Measurements from ENCODE around the gene RSU1.
A peak's percentile ranks its signal among the peaks of the same experiment; 100 is the strongest.
"Not testable (repeated sequence)": the region's sequence is repeated elsewhere in the genome, so short reads cannot be mapped to it uniquely, and the experiment has no call there.

RSU1 gene

GRCh38 chr10:16817125-16818019, at the start of gene RSU1:
Gene RSU1, minus strand, starts transcription at chr10:16817424. Its CDS starts 343 bp downstream, at chr10:16817081.
- peak; percentile 100 for DNase-seq

- no peak for DNase-seq
Observed at GRCh38 chr10:16866541-16867275, 49.5 kb upstream of the RSU1 start.

GRCh38 chr10:16865766-16866165, 48.5 kb upstream of the RSU1 start:
- no peak for DNase-seq

- no peak for DNase-seq
Observed at GRCh38 chr10:16863766-16864165, 46.5 kb upstream of the RSU1 start.

- no peak for DNase-seq
Observed at GRCh38 chr10:16857419-16857818, 40.2 kb upstream of the RSU1 start.

- DNase-seq: no peak
Observed at GRCh38 chr10:16856567-16856966, 39.3 kb upstream of the RSU1 start.

- DNase-seq: no peak
Observed at GRCh38 chr10:16856092-16856491, 38.9 kb upstream of the RSU1 start.

- no peak for DNase-seq
Observed at GRCh38 chr10:16854623-16855022, 37.4 kb upstream of the RSU1 start.

GRCh38 chr10:16853809-16854208, 36.6 kb upstream of the RSU1 start:
- no peak for DNase-seq

- DNase-seq: no peak
Observed at GRCh38 chr10:16853201-16853600, 36.0 kb upstream of the RSU1 start.

GRCh38 chr10:16852624-16853023, 35.4 kb upstream of the RSU1 start:
- no peak for DNase-seq

GRCh38 chr10:16848562-16849154, 31.4 kb upstream of the RSU1 start:
- no peak for DNase-seq

- DNase-seq: no peak
Observed at GRCh38 chr10:16847644-16848043, 30.4 kb upstream of the RSU1 start.

- no peak for DNase-seq
Observed at GRCh38 chr10:16845248-16845647, 28.0 kb upstream of the RSU1 start.

- no peak for DNase-seq
Observed at GRCh38 chr10:16843252-16843870, 26.1 kb upstream of the RSU1 start.

GRCh38 chr10:16835228-16835627, 18.0 kb upstream of the RSU1 start:
- peak; percentile 23 for DNase-seq

- DNase-seq: no peak
Observed at GRCh38 chr10:16832351-16833080, 15.3 kb upstream of the RSU1 start.

- DNase-seq: no peak
Observed at GRCh38 chr10:16828701-16829175, 11.5 kb upstream of the RSU1 start.

GRCh38 chr10:16828114-16828568, 10.9 kb upstream of the RSU1 start:
- peak; percentile 51 for DNase-seq

- not testable (repeated sequence) for DNase-seq
Observed at GRCh38 chr10:16827474-16827873, 10.2 kb upstream of the RSU1 start.

GRCh38 chr10:16822726-16823360, 5.6 kb upstream of the RSU1 start:
- DNase-seq: no peak

GRCh38 chr10:16822027-16822426, 4.8 kb upstream of the RSU1 start:
- DNase-seq: no peak

All from CD4-positive, alpha-beta T cell treated with Interleukin-15 for 1 hour (primary cell).